K562 (cell line): Measurements from ENCODE around the gene EIF4G1. TPM values are rescaled to one million over a fixed set of nuclear protein-coding genes. Genes with fewer than 3 reads are reported as not detected.

Experiments
- ASH1L ChIP-seq: fragments of 450-650 bp; IDR thresholded peaks from 2 replicates; pipeline ENCODE4 v1.6.1; 2018; ENCODE audit warnings: borderline replicate concordance, mild to moderate bottlenecking, low read depth; ENCODE audit not compliant: partially characterized antibody
- CTBP1 ChIP-seq: fragments of 450-650 bp; IDR thresholded peaks from 2 replicates; pipeline ENCODE4 v1.6.1; 2016; ENCODE audit warnings: borderline replicate concordance
- HIVEP1 ChIP-seq: fragments of 250-450 bp; sonication (Bioruptor Pico); IDR thresholded peaks from 2 replicates; pipeline ENCODE4 v1.4.0; 2020; ENCODE audit warnings: mild to moderate bottlenecking
- KDM2B ChIP-seq: fragments of 250-450 bp; sonication (Bioruptor Pico); IDR thresholded peaks from 2 replicates; pipeline ENCODE4 v1.8.0; 2021; ENCODE audit warnings: mild to moderate bottlenecking, moderate library complexity
- MTF1 ChIP-seq: fragments of 250-450 bp; sonication (Bioruptor Pico); IDR thresholded peaks from 2 replicates; pipeline ENCODE4 v1.9.0; 2021; ENCODE audit warnings: moderate library complexity, mild to moderate bottlenecking, inconsistent platforms, borderline replicate concordance
- NCOA2 ChIP-seq, 2 experiments: fragments of 450-650 bp; IDR thresholded peaks; 2 replicates each; pipeline ENCODE4 v1.6.1; 2018; ENCODE audit warnings: mild to moderate bottlenecking in 2 of 2, moderate library complexity in 1 of 2; ENCODE audit not compliant: partially characterized antibody in 2 of 2
- NR0B1 ChIP-seq: fragments of 450-650 bp; IDR thresholded peaks from one replicate; pipeline ENCODE4 v1.6.1; 2018; ENCODE audit warnings: mild to moderate bottlenecking, moderate library complexity; ENCODE audit not compliant: partially characterized antibody
- PTBP1 ChIP-seq: fragments of 200-400 bp; formaldehyde crosslinking; IDR thresholded peaks from 2 replicates; pipeline ENCODE4 v1.6.1; 2017; ENCODE audit warnings: low read depth, low read length
- RBFOX2 ChIP-seq: fragments of 200-400 bp; formaldehyde crosslinking; IDR thresholded peaks from 2 replicates; pipeline ENCODE4 v1.6.1; 2017; ENCODE audit warnings: low read depth, mild to moderate bottlenecking, low read length, moderate library complexity
- RBM14 ChIP-seq: fragments of 200-400 bp; formaldehyde crosslinking; IDR thresholded peaks from 2 replicates; pipeline ENCODE4 v1.6.1; 2018; ENCODE audit warnings: low read depth, mild to moderate bottlenecking, low read length, moderate library complexity, borderline replicate concordance; ENCODE audit not compliant: insufficient read depth
- RUNX1 ChIP-seq: sonication (generic); IDR thresholded peaks from 2 replicates; pipeline ENCODE4 v1.6.1; 2016; ENCODE audit warnings: antibody characterized with exemption, low read depth
- U2AF2 ChIP-seq: fragments of 200-400 bp; formaldehyde crosslinking; optimal IDR thresholded peaks from 2 replicates; pipeline ENCODE3; 2017; ENCODE audit warnings: low read depth, mild to moderate bottlenecking, low read length
- ZBTB33 ChIP-seq: sonication (generic); formaldehyde crosslinking; IDR thresholded peaks from 2 replicates; pipeline ENCODE4 v1.8.1; 2023; ENCODE audit warnings: mild to moderate bottlenecking, missing genetic modification reagents
- ZNF407 ChIP-seq: fragments of 450-650 bp; IDR thresholded peaks from 2 replicates; pipeline ENCODE4 v1.6.1; 2016; ENCODE audit warnings: low read depth
- ZNF431 ChIP-seq: sonication (generic); formaldehyde crosslinking; IDR thresholded peaks from 2 replicates; pipeline ENCODE4 v1.8.0; 2022; ENCODE audit warnings: mild to moderate bottlenecking, missing genetic modification reagents
- polyA plus RNA-seq, 8 experiments: library from polyadenylated mRNA; depleted of rRNA in 4 of 8; stranded (reverse) in 5 of 8; unstranded in 3 of 8; fragments of >200 nt; fragmentation: Nextera tagmentation in 2 of 8; fragmentation: Illumina TruSeq in 1 of 8; extraction: Ambion mirVana in 2 of 8; extraction: Trizol in 1 of 8; gene quantifications; 2 replicates each; pipeline versions ENCODE4 v1.2.1 to v1.2.3, GENCODE V29; 2011 to 2014; ENCODE audit warnings: inconsistent platforms in 1 of 8, missing spikeins in 1 of 8
- total RNA-seq, 7 experiments: library from RNA; depleted of rRNA in 6 of 7; stranded (reverse); fragments of >200 nt in 6 of 7; fragmentation: Illumina TruSeq in 2 of 7; extraction: Trizol in 2 of 7; gene quantifications; 2 replicates each; pipeline versions ENCODE4 v1.2.1 to v1.2.3, GENCODE V29; 2011 to 2021; ENCODE audit warnings: low replicate concordance in 1 of 7

EIF4G1 gene
- total and polyA plus RNA-seq, 9 of the 15 experiments (the other 6 are each of a cell fraction or from before 2014, with no cell fraction given): 4.6 to 505 (median 155) TPM

GRCh38 chr3:184357248-184358123 lies 43.1 kb downstream of the EIF4G1 start (continued):
- TF ChIP-seq ZNF407 (no peak), RUNX1 (no peak), HIVEP1 (CRISPR knock-in tag) (no peak), NR0B1 (no peak), RBFOX2 (0 out of 2 replicates have a peak, but pooled peaks have one; percentile 18), ZBTB33 (peak; percentile 62), CTBP1 (no peak), PTBP1 (no peak), ASH1L (no peak), MTF1 (CRISPR knock-in tag) (no peak), U2AF2 (no peak), ZNF431 (CRISPR knock-in tag) (no peak), NCOA2 (IDR thresholded peaks at IDR 0.05; ENCODE audit: partially characterized antibody in 2 of 2) (no peak), RBM14 (no peak), KDM2B (no peak)
